ENCODE measurements around the gene PDZRN3. TPM values are rescaled to one million over a fixed set of nuclear protein-coding genes. Genes with fewer than 3 reads are reported as not detected.

The PDZRN3 gene
- total RNA-seq, 1 experiment from 2014 or later: not detected

DNA sequence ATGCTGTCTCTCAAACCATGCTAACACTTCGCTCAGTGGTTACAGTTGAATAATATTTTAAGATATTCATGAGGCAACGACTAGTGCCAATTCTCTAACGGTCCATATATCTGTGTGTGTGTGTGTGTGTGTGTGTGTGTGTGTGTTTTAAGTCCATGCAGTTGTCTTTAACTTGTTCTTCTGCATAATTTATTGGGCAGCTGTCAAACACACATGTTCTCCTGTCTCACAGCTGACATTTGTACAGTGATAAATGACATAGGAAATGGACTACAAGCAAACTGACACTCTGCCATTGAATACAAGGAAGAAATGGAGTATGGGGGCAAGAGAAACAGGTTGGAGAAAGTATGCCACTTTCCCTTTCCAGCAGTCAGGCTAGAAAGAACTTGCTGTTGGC, 172.0 kb downstream of the PDZRN3 start:
- no peak overlapping the region for H3K4me3 ChIP-seq (ENCODE audit: low read depth in 2 of 2, low read length in 2 of 2)
- no peaks in the 10 kb centered on the region for H3K4me1 ChIP-seq (ENCODE audit: control insufficient read depth, insufficient read depth, low read length)
- in situ Hi-C loops (cut with HindIII; ENCODE audit: low pct_unique_long_range_greater_than_20kb, low sequenced_read_pairs) (no loop called here), intact Hi-C loops (cut with micrococcal nuclease; ENCODE audit: unreplicated experiment) (no loop called here)
- no peaks in the 10 kb centered on the region for H3K9me3 ChIP-seq (ENCODE audit: control insufficient read depth, insufficient read depth, low read depth, low read length)
- no peaks in the 10 kb centered on the region for H3K36me3 ChIP-seq (ENCODE audit: control insufficient read depth, insufficient read depth, low read length)
- BruUV-seq (replicated peaks): no TSS peak
- CTCF ChIA-PET: no interaction called here
- ATAC-seq: no peak
- TF ChIP-seq, protein P1, sequence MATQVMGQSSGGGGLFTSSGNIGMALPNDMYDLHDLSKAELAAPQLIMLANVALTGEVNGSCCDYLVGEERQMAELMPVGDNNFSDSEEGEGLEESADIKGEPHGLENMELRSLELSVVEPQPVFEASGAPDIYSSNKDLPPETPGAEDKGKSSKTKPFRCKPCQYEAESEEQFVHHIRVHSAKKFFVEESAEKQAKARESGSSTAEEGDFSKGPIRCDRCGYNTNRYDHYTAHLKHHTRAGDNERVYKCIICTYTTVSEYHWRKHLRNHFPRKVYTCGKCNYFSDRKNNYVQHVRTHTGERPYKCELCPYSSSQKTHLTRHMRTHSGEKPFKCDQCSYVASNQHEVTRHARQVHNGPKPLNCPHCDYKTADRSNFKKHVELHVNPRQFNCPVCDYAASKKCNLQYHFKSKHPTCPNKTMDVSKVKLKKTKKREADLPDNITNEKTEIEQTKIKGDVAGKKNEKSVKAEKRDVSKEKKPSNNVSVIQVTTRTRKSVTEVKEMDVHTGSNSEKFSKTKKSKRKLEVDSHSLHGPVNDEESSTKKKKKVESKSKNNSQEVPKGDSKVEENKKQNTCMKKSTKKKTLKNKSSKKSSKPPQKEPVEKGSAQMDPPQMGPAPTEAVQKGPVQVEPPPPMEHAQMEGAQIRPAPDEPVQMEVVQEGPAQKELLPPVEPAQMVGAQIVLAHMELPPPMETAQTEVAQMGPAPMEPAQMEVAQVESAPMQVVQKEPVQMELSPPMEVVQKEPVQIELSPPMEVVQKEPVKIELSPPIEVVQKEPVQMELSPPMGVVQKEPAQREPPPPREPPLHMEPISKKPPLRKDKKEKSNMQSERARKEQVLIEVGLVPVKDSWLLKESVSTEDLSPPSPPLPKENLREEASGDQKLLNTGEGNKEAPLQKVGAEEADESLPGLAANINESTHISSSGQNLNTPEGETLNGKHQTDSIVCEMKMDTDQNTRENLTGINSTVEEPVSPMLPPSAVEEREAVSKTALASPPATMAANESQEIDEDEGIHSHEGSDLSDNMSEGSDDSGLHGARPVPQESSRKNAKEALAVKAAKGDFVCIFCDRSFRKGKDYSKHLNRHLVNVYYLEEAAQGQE (IDR thresholded peaks at IDR 0.05; ENCODE audit: insufficient read depth in 1 of 2, low read depth in 2 of 2, low read length in 1 of 2): no peak
- TF ChIP-seq SIN3A (IDR thresholded peaks at IDR 0.05; ENCODE audit: borderline replicate concordance, insufficient read depth, low read depth, low read length) (no peak), POLR2AphosphoS5 (IDR thresholded peaks at IDR 0.05; ENCODE audit: low read depth, low read length) (no peak), TCF7L2 (IDR thresholded peaks at IDR 0.05; ENCODE audit: low read depth, low read length) (no peak)
- TF ChIP-seq, protein P2, sequence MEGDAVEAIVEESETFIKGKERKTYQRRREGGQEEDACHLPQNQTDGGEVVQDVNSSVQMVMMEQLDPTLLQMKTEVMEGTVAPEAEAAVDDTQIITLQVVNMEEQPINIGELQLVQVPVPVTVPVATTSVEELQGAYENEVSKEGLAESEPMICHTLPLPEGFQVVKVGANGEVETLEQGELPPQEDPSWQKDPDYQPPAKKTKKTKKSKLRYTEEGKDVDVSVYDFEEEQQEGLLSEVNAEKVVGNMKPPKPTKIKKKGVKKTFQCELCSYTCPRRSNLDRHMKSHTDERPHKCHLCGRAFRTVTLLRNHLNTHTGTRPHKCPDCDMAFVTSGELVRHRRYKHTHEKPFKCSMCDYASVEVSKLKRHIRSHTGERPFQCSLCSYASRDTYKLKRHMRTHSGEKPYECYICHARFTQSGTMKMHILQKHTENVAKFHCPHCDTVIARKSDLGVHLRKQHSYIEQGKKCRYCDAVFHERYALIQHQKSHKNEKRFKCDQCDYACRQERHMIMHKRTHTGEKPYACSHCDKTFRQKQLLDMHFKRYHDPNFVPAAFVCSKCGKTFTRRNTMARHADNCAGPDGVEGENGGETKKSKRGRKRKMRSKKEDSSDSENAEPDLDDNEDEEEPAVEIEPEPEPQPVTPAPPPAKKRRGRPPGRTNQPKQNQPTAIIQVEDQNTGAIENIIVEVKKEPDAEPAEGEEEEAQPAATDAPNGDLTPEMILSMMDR (IDR thresholded peaks at IDR 0.05): no peak
- POLR2A ChIA-PET: interaction anchor here (0.5 kb wide), 1 partner anchor 338 kb away, joined by 3 read pairs; no protein-coding TSS in a partner anchor
- H3K27me3 ChIP-seq (ENCODE audit: control insufficient read depth, insufficient read depth, low read length): no peaks in the 10 kb centered on the region
- no peak for DNase-seq (ENCODE audit: low read depth, low spot score)
- no peak overlapping the region for H3K27ac ChIP-seq (ENCODE audit: low read length)

DNA sequence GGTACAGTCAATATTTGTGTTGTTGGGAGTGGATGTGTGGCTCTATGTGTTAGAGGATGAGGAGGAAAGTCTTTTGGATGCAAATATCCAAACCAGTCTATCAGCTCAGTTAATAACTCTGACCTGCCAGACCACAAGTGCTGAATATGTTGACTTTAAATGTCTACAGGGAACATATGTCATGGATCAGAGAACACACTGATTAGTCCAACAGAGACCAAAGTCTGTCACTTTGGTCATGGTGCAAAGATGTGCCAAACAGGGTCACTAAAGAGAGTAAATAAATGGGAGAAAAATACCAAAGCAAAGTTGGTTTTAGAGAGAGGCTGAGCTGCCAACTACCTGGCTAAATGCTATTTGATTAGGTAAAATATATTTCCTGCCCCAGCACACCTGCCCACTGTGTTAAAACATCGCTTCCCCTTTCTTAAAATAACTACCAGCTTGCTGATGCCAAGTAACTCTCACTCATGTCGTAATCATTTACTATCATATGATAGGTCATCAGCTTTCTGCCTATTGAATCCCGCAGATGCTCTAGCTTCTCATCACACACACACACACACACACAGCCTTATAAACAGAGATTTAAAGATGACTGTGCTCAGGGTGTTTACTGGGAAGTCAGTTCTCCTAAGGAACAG, 173.3 kb downstream of the PDZRN3 start:
- no TSS peak for BruUV-seq (replicated peaks)
- Histone ChIP-seq H3K9me3 (ENCODE audit: control insufficient read depth, insufficient read depth, low read depth, low read length) (no peaks in the 10 kb centered on the region), H3K4me3 (ENCODE audit: low read depth in 2 of 2, low read length in 2 of 2) (no peak overlapping the region), H3K4me1 (ENCODE audit: control insufficient read depth, insufficient read depth, low read length) (no peaks in the 10 kb centered on the region), H3K27me3 (ENCODE audit: control insufficient read depth, insufficient read depth, low read length) (no peaks in the 10 kb centered on the region), H3K36me3 (ENCODE audit: control insufficient read depth, insufficient read depth, low read length) (no peaks in the 10 kb centered on the region), H3K27ac (ENCODE audit: low read length) (no peak overlapping the region)
- intact Hi-C loops (cut with micrococcal nuclease; ENCODE audit: unreplicated experiment): no loop called here
- in situ Hi-C loops (cut with HindIII; ENCODE audit: low pct_unique_long_range_greater_than_20kb, low sequenced_read_pairs): no loop called here
- no peak for TF ChIP-seq SIN3A (IDR thresholded peaks at IDR 0.05; ENCODE audit: borderline replicate concordance, insufficient read depth, low read depth, low read length)
- DNase-seq (ENCODE audit: low read depth, low spot score): no peak
- ChIA-PET CTCF (no interaction called here), POLR2A (no interaction called here)
- no peak for ATAC-seq

DNA sequence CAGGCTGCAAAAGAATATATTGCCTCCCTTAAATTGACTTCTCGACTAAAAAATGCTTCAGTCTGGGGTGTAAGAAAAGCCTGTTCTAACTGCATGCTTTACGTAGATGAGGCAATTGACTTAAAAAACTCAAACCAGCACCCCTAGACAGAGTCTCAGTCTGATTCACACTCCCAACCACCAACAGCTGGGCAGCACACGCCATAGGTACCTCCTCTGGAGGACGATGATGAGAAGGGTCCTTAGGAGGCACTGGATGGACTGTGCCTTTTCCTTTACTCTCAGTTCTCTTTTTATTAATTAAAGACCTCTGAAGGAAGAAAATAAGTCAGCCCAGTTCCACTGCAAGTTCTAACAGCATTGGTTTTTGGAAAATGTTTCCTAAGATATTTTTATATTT, 175.0 kb downstream of the PDZRN3 start:
- CTCF ChIA-PET: no interaction called here
- intact Hi-C loops (cut with micrococcal nuclease; ENCODE audit: unreplicated experiment): no loop called here
- no peak overlapping the region for H3K4me3 ChIP-seq (ENCODE audit: low read depth in 2 of 2, low read length in 2 of 2)
- POLR2A ChIA-PET: no interaction called here
- no peaks in the 10 kb centered on the region for H3K9me3 ChIP-seq (ENCODE audit: control insufficient read depth, insufficient read depth, low read depth, low read length)
- no peaks in the 10 kb centered on the region for H3K27me3 ChIP-seq (ENCODE audit: control insufficient read depth, insufficient read depth, low read length)
- H3K36me3 ChIP-seq (ENCODE audit: control insufficient read depth, insufficient read depth, low read length): no peaks in the 10 kb centered on the region
- H3K4me1 ChIP-seq (ENCODE audit: control insufficient read depth, insufficient read depth, low read length): no peaks in the 10 kb centered on the region
- TF ChIP-seq, protein P2 (IDR thresholded peaks at IDR 0.05): no peak
- TF ChIP-seq POLR2AphosphoS5 (IDR thresholded peaks at IDR 0.05; ENCODE audit: low read depth, low read length) (no peak), TCF7L2 (IDR thresholded peaks at IDR 0.05; ENCODE audit: low read depth, low read length) (no peak), SIN3A (IDR thresholded peaks at IDR 0.05; ENCODE audit: borderline replicate concordance, insufficient read depth, low read depth, low read length) (no peak)
- TF ChIP-seq, protein P1 (IDR thresholded peaks at IDR 0.05; ENCODE audit: insufficient read depth in 1 of 2, low read depth in 2 of 2, low read length in 1 of 2): no peak
- no TSS peak for BruUV-seq (replicated peaks)
- ATAC-seq (no peak), DNase-seq (ENCODE audit: low read depth, low spot score) (no peak)
- H3K27ac ChIP-seq (ENCODE audit: low read length): no peak overlapping the region
- in situ Hi-C loops (cut with HindIII; ENCODE audit: low pct_unique_long_range_greater_than_20kb, low sequenced_read_pairs): no loop called here
